ENCODE measurements around the gene TRAPPC13.
"Not testable (repeated sequence)": the region's sequence is repeated elsewhere in the genome, so short reads cannot be mapped to it uniquely, and the experiment has no call there.

TRAPPC13 gene

GRCh38 chr5:65647941-65648340 is 23.1 kb downstream of the TRAPPC13 start:
- Histone ChIP-seq H3K9ac (ENCODE audit: low read depth, low read length) (no peak overlapping the region), H3K4me1 (ENCODE audit: insufficient read depth, low read length) (no peaks in the 10 kb centered on the region; the same call in 1 of the 2 replicates), H3K9me3 (ENCODE audit: control insufficient read depth, insufficient read depth, low read length) (no peaks in the 10 kb centered on the region), H3K36me3 (ENCODE audit: insufficient read depth, low read length) (no peaks in the 10 kb centered on the region)

GRCh38 chr5:65651144-65651543 is 26.3 kb downstream of the TRAPPC13 start:
- Histone ChIP-seq H3K9ac (ENCODE audit: low read depth, low read length) (no peak overlapping the region), H3K4me1 (ENCODE audit: insufficient read depth, low read length) (no peaks in the 10 kb centered on the region; the same call in 1 of the 2 replicates), H3K9me3 (ENCODE audit: control insufficient read depth, insufficient read depth, low read length) (no peaks in the 10 kb centered on the region), H3K36me3 (ENCODE audit: insufficient read depth, low read length) (no peaks in the 10 kb centered on the region)

- no peaks in the 10 kb centered on the region for H3K36me3 ChIP-seq (ENCODE audit: insufficient read depth, low read length)
- H3K4me1 ChIP-seq (ENCODE audit: insufficient read depth, low read length), result no peaks in the 10 kb centered on the region
- H3K9ac ChIP-seq (ENCODE audit: low read depth, low read length), result no peak overlapping the region
- no peaks in the 10 kb centered on the region for H3K9me3 ChIP-seq (ENCODE audit: control insufficient read depth, insufficient read depth, low read length)
Measured at GRCh38 chr5:65654713-65655112, 29.9 kb downstream of the TRAPPC13 start.

- no peaks in the 10 kb centered on the region for H3K4me1 ChIP-seq (ENCODE audit: insufficient read depth, low read length)
- H3K9ac ChIP-seq (ENCODE audit: low read depth, low read length), result no peak overlapping the region
- no peaks in the 10 kb centered on the region for H3K36me3 ChIP-seq (ENCODE audit: insufficient read depth, low read length)
- no peaks in the 10 kb centered on the region for H3K9me3 ChIP-seq (ENCODE audit: control insufficient read depth, insufficient read depth, low read length)
Measured at GRCh38 chr5:65663804-65664521, 39.1 kb downstream of the TRAPPC13 start.

GRCh38 chr5:65668696-65669095 is 43.9 kb downstream of the TRAPPC13 start:
- H3K36me3 ChIP-seq (ENCODE audit: insufficient read depth, low read length), result 0 out of 2 replicates have a peak, but pooled peaks cover 3% of the 10 kb centered on the region
- no peaks in the 10 kb centered on the region for H3K9me3 ChIP-seq (ENCODE audit: control insufficient read depth, insufficient read depth, low read length)
- no peak overlapping the region for H3K9ac ChIP-seq (ENCODE audit: low read depth, low read length)

GRCh38 chr5:65672796-65673195 is 48.0 kb downstream of the TRAPPC13 start:
- H3K4me1 ChIP-seq (ENCODE audit: insufficient read depth, low read length), result no peaks in the 10 kb centered on the region
- no peaks in the 10 kb centered on the region for H3K9me3 ChIP-seq (ENCODE audit: control insufficient read depth, insufficient read depth, low read length)
- H3K36me3 ChIP-seq (ENCODE audit: insufficient read depth, low read length), result 0 out of 2 replicates have a peak, but pooled peaks cover 3% of the 10 kb centered on the region
- H3K9ac ChIP-seq (ENCODE audit: low read depth, low read length), result no peak overlapping the region

More at GRCh38 chr5:65668696-65669095, 43.9 kb downstream of the TRAPPC13 start:
- no peaks in the 10 kb centered on the region for H3K4me1 ChIP-seq (ENCODE audit: insufficient read depth, low read length)

- H3K9ac ChIP-seq (ENCODE audit: low read depth, low read length), result no peak overlapping the region
- no peaks in the 10 kb centered on the region for H3K9me3 ChIP-seq (ENCODE audit: control insufficient read depth, insufficient read depth, low read length)
- no peaks in the 10 kb centered on the region for H3K4me1 ChIP-seq (ENCODE audit: insufficient read depth, low read length)
- H3K36me3 ChIP-seq (ENCODE audit: insufficient read depth, low read length), result 0 out of 2 replicates have a peak, but pooled peaks cover 3% of the 10 kb centered on the region
Measured at GRCh38 chr5:65674749-65675148, 49.9 kb downstream of the TRAPPC13 start.

GRCh38 chr5:65676056-65676455 is 51.2 kb downstream of the TRAPPC13 start:
- not testable (repeated sequence) for H3K9ac ChIP-seq (ENCODE audit: low read depth, low read length); H3K36me3 ChIP-seq (ENCODE audit: insufficient read depth, low read length); H3K4me1 ChIP-seq (ENCODE audit: insufficient read depth, low read length); H3K9me3 ChIP-seq (ENCODE audit: control insufficient read depth, insufficient read depth, low read length)

- peaks cover 3% of the 10 kb centered on the region; the same call in 1 of the 2 replicates for H3K36me3 ChIP-seq (ENCODE audit: insufficient read depth, low read length)
- no peaks in the 10 kb centered on the region for H3K4me1 ChIP-seq (ENCODE audit: insufficient read depth, low read length)
- no peak overlapping the region for H3K9ac ChIP-seq (ENCODE audit: low read depth, low read length)
- H3K9me3 ChIP-seq (ENCODE audit: control insufficient read depth, insufficient read depth, low read length), result no peaks in the 10 kb centered on the region
Measured at GRCh38 chr5:65682148-65682547, 57.3 kb downstream of the TRAPPC13 start.

GRCh38 chr5:65693121-65693520 is 68.3 kb downstream of the TRAPPC13 start:
- Histone ChIP-seq H3K9me3 (ENCODE audit: control insufficient read depth, insufficient read depth, low read length) (no peaks in the 10 kb centered on the region), H3K9ac (ENCODE audit: low read depth, low read length) (no peak overlapping the region), H3K36me3 (ENCODE audit: insufficient read depth, low read length) (no peaks in the 10 kb centered on the region), H3K4me1 (ENCODE audit: insufficient read depth, low read length) (peaks cover 3% of the 10 kb centered on the region; the same call in 1 of the 2 replicates)

- H3K36me3 ChIP-seq (ENCODE audit: insufficient read depth, low read length), result no peaks in the 10 kb centered on the region
- H3K4me1 ChIP-seq (ENCODE audit: insufficient read depth, low read length), result peaks cover 3% of the 10 kb centered on the region; the same call in 1 of the 2 replicates
- no peaks in the 10 kb centered on the region for H3K9me3 ChIP-seq (ENCODE audit: control insufficient read depth, insufficient read depth, low read length)
- H3K9ac ChIP-seq (ENCODE audit: low read depth, low read length), result no peak overlapping the region
Measured at GRCh38 chr5:65695162-65695755, 70.4 kb downstream of the TRAPPC13 start.

- Histone ChIP-seq H3K9ac (ENCODE audit: low read depth, low read length) (no peak overlapping the region), H3K4me1 (ENCODE audit: insufficient read depth, low read length) (peaks cover 3% of the 10 kb centered on the region; the same call in 1 of the 2 replicates), H3K36me3 (ENCODE audit: insufficient read depth, low read length) (no peaks in the 10 kb centered on the region), H3K9me3 (ENCODE audit: control insufficient read depth, insufficient read depth, low read length) (no peaks in the 10 kb centered on the region)
Measured at GRCh38 chr5:65695896-65696295, 71.1 kb downstream of the TRAPPC13 start.

- H3K36me3 ChIP-seq (ENCODE audit: insufficient read depth, low read length), result no peaks in the 10 kb centered on the region
- H3K4me1 ChIP-seq (ENCODE audit: insufficient read depth, low read length), result peaks cover 3% of the 10 kb centered on the region; the same call in 1 of the 2 replicates
- H3K9ac ChIP-seq (ENCODE audit: low read depth, low read length), result no peak overlapping the region
- no peaks in the 10 kb centered on the region for H3K9me3 ChIP-seq (ENCODE audit: control insufficient read depth, insufficient read depth, low read length)
Measured at GRCh38 chr5:65696892-65697291, 72.1 kb downstream of the TRAPPC13 start.

- Histone ChIP-seq H3K9me3 (ENCODE audit: control insufficient read depth, insufficient read depth, low read length) (no peaks in the 10 kb centered on the region), H3K9ac (ENCODE audit: low read depth, low read length) (no peak overlapping the region), H3K4me1 (ENCODE audit: insufficient read depth, low read length) (peaks cover 3% of the 10 kb centered on the region; the same call in 1 of the 2 replicates), H3K36me3 (ENCODE audit: insufficient read depth, low read length) (no peaks in the 10 kb centered on the region)
Measured at GRCh38 chr5:65699338-65699737, 74.5 kb downstream of the TRAPPC13 start.

GRCh38 chr5:65702036-65702435 is 77.2 kb downstream of the TRAPPC13 start:
- Histone ChIP-seq H3K9ac (ENCODE audit: low read depth, low read length) (no peak overlapping the region), H3K36me3 (ENCODE audit: insufficient read depth, low read length) (no peaks in the 10 kb centered on the region), H3K4me1 (ENCODE audit: insufficient read depth, low read length) (no peaks in the 10 kb centered on the region), H3K9me3 (ENCODE audit: control insufficient read depth, insufficient read depth, low read length) (no peaks in the 10 kb centered on the region)
